ENCODE measurements around the gene QSER1. TPM values are rescaled to one million over a fixed set of nuclear protein-coding genes. Genes with fewer than 3 reads are reported as not detected.
"Not testable (repeated sequence)": the region's sequence is repeated elsewhere in the genome, so short reads cannot be mapped to it uniquely, and the experiment has no call there.

QSER1 gene
- total and polyA plus RNA-seq, 12 donors, result 2.5 to 23.8 (median 19.2) TPM

DNA sequence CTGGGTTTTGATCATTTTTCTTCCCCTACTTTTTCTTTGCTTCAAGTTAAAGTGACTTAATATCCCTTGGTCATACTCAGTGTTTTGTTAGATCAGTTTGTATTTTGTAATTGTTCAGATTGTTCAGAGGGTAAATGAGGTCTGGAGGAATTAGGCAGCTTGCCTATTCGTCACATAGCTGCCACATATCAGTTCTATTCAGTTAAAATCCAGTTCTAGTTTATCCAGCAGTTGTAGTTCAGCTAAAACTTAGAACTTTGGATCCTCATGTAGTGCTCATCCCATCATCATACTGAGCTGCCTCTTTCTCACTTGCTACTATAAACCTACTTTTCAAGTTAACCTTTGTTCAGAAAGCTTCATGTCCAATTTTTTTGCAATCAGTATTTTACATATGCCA, 75.9 kb downstream of the QSER1 start:
- H3K4me1 ChIP-seq, result no peaks in the 10 kb centered on the region
- 75 to 86% methylated on average over 1 of the region's 1 CpG for WGBS, 2 donors
- no peak overlapping the region for H3K27ac ChIP-seq
- DNase-seq (no peak), ATAC-seq (no peak)
- H3K36me3 ChIP-seq, result peaks cover 0 to 85% (median 16%) of the 10 kb centered on the region in 9 donors
- H3K27me3 ChIP-seq, result no peaks in the 10 kb centered on the region
- TF ChIP-seq, protein P1, sequence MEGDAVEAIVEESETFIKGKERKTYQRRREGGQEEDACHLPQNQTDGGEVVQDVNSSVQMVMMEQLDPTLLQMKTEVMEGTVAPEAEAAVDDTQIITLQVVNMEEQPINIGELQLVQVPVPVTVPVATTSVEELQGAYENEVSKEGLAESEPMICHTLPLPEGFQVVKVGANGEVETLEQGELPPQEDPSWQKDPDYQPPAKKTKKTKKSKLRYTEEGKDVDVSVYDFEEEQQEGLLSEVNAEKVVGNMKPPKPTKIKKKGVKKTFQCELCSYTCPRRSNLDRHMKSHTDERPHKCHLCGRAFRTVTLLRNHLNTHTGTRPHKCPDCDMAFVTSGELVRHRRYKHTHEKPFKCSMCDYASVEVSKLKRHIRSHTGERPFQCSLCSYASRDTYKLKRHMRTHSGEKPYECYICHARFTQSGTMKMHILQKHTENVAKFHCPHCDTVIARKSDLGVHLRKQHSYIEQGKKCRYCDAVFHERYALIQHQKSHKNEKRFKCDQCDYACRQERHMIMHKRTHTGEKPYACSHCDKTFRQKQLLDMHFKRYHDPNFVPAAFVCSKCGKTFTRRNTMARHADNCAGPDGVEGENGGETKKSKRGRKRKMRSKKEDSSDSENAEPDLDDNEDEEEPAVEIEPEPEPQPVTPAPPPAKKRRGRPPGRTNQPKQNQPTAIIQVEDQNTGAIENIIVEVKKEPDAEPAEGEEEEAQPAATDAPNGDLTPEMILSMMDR (IDR thresholded peaks at IDR 0.05), result no peak
- H3K9me3 ChIP-seq, result no peaks in the 10 kb centered on the region
- no peak overlapping the region for H3K4me3 ChIP-seq
- intact Hi-C loops (cut with DNase I), result loop anchor here in 2 of 10 donors (10.0 kb wide), 2 partner anchors 96 to 856 kb away; no protein-coding TSS in a partner anchor

DNA sequence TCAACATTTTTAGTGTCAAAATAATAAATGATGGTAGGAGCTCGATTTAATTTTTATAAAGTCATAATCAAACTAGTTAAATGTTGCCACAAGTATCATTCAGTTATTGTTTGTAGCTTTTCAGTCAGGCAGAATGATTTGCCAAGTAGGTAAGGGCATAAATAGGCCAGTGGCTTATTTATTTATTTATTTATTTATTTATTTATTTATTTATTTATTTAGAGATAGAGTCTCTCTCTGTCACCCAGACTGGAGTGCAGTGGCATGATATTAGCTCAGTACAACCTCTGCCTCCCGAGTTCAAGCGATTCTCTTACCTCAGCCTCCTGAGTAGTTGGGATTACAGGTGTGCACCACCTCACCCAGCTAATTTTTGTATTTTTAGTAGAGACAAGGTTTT, 79.6 kb downstream of the QSER1 start:
- H3K4me3 ChIP-seq; intact Hi-C loops (cut with DNase I); H3K4me1 ChIP-seq; H3K27me3 ChIP-seq; ATAC-seq; DNase-seq; H3K27ac ChIP-seq; H3K9me3 ChIP-seq: not testable (repeated sequence)
- 97 to 99% methylated on average over 3 of the region's 3 CpGs for WGBS, 2 donors
- H3K36me3 ChIP-seq, result peaks cover 0 to 96% (median 31%) of the 10 kb centered on the region in 9 donors

DNA sequence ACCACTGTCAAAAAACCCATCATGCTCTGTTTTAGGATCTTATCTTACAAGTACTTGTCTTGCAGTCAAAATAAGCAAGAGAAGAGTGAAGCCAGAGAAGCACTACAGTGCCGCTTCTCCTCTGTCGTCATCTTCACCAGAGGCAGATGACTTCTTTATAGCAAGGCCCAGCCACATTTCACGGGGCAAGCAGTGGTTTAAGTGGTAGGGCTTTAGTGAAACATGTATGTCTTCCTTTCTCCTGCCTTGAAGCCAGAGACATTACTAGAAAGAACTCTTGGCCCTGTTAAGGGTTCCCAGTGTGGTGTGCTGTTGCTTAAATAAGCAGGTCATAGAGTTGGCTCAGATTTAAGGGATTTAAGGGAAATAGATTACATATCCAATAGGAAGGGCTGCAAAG, 80.2 kb downstream of the QSER1 start:
- ATAC-seq, result no peak
- Histone ChIP-seq H3K27me3 (no peaks in the 10 kb centered on the region), H3K9me3 (no peaks in the 10 kb centered on the region), H3K36me3 (peaks cover 0 to 97% (median 33%) of the 10 kb centered on the region in 9 donors), H3K4me3 (no peak overlapping the region), H3K27ac (no peak overlapping the region), H3K4me1 (no peaks in the 10 kb centered on the region)
- no peak for DNase-seq
- TF ChIP-seq, protein P1 (IDR thresholded peaks at IDR 0.05), result no peak
- intact Hi-C loops (cut with DNase I), result no loop called here
- 76 to 78% methylated on average over 3 of the region's 3 CpGs for WGBS, 2 donors

DNA sequence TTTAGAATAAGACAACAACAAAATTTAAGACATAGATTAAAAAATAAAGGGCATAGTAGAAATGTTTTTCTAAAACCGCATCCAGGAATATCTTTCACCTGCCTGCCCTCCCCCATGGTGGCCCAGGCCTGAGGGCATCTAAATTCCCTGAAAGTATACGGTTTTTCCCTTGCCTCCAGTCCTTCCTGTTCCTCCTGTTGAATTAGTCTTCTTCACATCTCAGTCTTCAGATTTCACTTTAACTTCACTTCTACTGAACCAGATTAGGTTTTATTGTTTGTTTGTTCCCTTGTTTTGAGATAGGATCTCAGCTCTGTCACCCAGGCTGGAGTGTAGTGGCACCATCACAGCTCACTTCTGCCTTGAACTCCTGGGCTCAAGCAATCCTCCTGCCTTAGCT, 90.0 kb downstream of the QSER1 start:
- TF ChIP-seq, protein P1 (IDR thresholded peaks at IDR 0.05), result no peak
- intact Hi-C loops (cut with DNase I), result no loop called here
- no peaks in the 10 kb centered on the region for H3K27me3 ChIP-seq
- no peak overlapping the region for H3K4me3 ChIP-seq
- H3K36me3 ChIP-seq, result peaks cover 0 to 24% (median 2%) of the 10 kb centered on the region in 9 donors
- H3K4me1 ChIP-seq, result no peaks in the 10 kb centered on the region
- no peaks in the 10 kb centered on the region for H3K9me3 ChIP-seq
- no peak overlapping the region for H3K27ac ChIP-seq
- no peak for DNase-seq
- WGBS, 2 donors, result 85 to 86% methylated on average over 2 of the region's 2 CpGs
- ATAC-seq, result no peak

DNA sequence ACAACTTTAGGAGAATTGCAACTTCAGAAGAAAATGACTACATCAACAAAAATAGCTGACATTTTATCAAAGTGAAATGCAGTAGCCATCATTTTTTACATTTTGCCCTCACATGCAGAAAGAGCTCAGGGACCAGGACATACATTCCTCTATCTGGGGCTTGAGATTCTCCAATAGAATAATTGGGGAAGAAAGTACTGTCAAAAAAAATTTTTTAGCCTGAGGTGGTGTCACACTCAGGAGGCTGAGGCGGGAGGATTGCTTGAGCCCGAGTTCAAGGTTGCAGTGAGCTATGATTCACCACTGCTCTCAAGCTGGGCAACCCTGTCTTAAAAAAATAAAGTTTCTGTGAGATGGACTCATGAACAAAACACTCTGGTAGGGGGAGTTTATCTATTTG, 90.9 kb downstream of the QSER1 start:
- no peaks in the 10 kb centered on the region for H3K9me3 ChIP-seq
- no peak overlapping the region for H3K4me3 ChIP-seq
- no peak overlapping the region for H3K27ac ChIP-seq
- 82 to 92% methylated on average over 2 of the region's 2 CpGs for WGBS, 2 donors
- H3K27me3 ChIP-seq, result no peaks in the 10 kb centered on the region
- H3K4me1 ChIP-seq, result no peaks in the 10 kb centered on the region
- DNase-seq, result no peak
- H3K36me3 ChIP-seq, result peaks cover 0 to 15% (median 0%) of the 10 kb centered on the region in 9 donors
- no peak for ATAC-seq
- intact Hi-C loops (cut with DNase I), result no loop called here
- TF ChIP-seq, protein P1 (IDR thresholded peaks at IDR 0.05), result no peak
